HCT116 (cell line): Measurements from ENCODE around the gene XYLT1.
A peak's percentile ranks its signal among the peaks of the same experiment; 100 is the strongest.

ENCODE experiments used
- EGR1 ChIP-seq: IDR thresholded peaks from 2 replicates; pipeline ENCODE4 v1.6.1; 2012; ENCODE audit warnings: low read depth
- EZH2 ChIP-seq: fragments of 200-600 bp; sonication (generic); IDR thresholded peaks from 2 replicates; pipeline ENCODE4 v1.6.1; 2017; ENCODE audit warnings: antibody characterized with exemption, mixed run types
- EZH2phosphoT487 ChIP-seq: fragments of 200-600 bp; IDR thresholded peaks from 2 replicates; pipeline ENCODE4 v1.6.1; 2018; ENCODE audit warnings: antibody characterized with exemption, borderline replicate concordance
- JUND ChIP-seq: IDR thresholded peaks from 2 replicates; pipeline ENCODE4 v1.6.1; 2012
- POLR2A ChIP-seq: IDR thresholded peaks from 2 replicates; pipeline ENCODE4 v1.7.0; 2011; ENCODE audit warnings: borderline replicate concordance; ENCODE audit not compliant: insufficient read depth, insufficient read length; ENCODE audit errors: extremely low read depth
- RAD21 ChIP-seq: IDR thresholded peaks from 2 replicates; pipeline ENCODE4 v1.6.1; 2012; ENCODE audit warnings: low read depth, mild to moderate bottlenecking
- SIN3A ChIP-seq: IDR thresholded peaks from 2 replicates; pipeline ENCODE4 v1.6.1; 2012; ENCODE audit warnings: low read depth
- SP1 ChIP-seq: IDR thresholded peaks from 2 replicates; pipeline ENCODE4 v1.6.1; 2012; ENCODE audit warnings: low read depth
- ZFX ChIP-seq: fragments of 450-650 bp; IDR thresholded peaks from 2 replicates; pipeline ENCODE4 v1.6.1; 2017
- ZNF274 ChIP-seq: fragments of 200-500 bp; sonication (Bioruptor generic); IDR thresholded peaks from 2 replicates; pipeline ENCODE4 v1.6.1; 2014; ENCODE audit warnings: mild to moderate bottlenecking, low read depth, low read length, inconsistent platforms
- TF ChIP-seq, protein P1 (sequence below), 3 experiments: fragments of 200-600 bp in 1 of 3; sonication (generic) in 1 of 3; IDR thresholded peaks in 2 of 3; conservative IDR thresholded peaks in 1 of 3; 2 replicates each; pipeline ENCODE4 v1.5.1; 2012 to 2017; ENCODE audit warnings: low read depth in 2 of 3, low read length in 2 of 3, antibody characterized with exemption in 1 of 3, borderline replicate concordance in 1 of 3, control low read depth in 1 of 3, mild to moderate bottlenecking in 1 of 3, mixed read lengths in 1 of 3, mixed run types in 1 of 3, moderate library complexity in 1 of 3; ENCODE audit not compliant: insufficient read depth in 1 of 3
- TF ChIP-seq, protein P2 (sequence below): IDR thresholded peaks from 2 replicates; pipeline ENCODE4 v1.6.1; 2012
- TF ChIP-seq, protein P3 (sequence below): IDR thresholded peaks from 2 replicates; pipeline ENCODE4 v1.6.1; 2012; ENCODE audit warnings: low read depth

DNA sequence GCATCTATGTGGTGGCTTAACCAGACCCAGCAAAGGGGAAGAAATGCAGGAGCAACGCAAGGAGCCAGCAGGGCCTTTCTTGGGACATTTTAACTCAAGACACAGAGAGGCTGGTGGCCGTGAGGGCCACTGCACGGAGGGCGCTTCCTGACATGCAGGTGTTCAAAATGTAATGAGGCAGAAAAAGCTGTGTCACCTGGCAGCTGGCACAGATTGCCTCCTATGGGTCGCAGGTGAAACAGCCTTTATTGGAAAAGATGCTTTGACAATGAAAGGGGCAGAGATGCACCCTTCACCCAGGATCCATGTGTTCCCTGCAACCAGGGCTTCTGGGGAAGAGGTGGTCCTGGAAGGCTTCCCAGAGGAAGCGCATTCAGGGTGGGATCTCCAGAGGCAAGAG is 219.3 kb downstream of the XYLT1 start:
- TF ChIP-seq POLR2A (no peak), JUND (no peak), EZH2phosphoT487 (no peak), RAD21 (0 out of 2 replicates have a peak, but pooled peaks have one; percentile 9), ZFX (no peak), EZH2 (no peak), ZNF274 (no peak), SIN3A (no peak), SP1 (no peak), EGR1 (no peak)
- TF ChIP-seq, protein P1, sequence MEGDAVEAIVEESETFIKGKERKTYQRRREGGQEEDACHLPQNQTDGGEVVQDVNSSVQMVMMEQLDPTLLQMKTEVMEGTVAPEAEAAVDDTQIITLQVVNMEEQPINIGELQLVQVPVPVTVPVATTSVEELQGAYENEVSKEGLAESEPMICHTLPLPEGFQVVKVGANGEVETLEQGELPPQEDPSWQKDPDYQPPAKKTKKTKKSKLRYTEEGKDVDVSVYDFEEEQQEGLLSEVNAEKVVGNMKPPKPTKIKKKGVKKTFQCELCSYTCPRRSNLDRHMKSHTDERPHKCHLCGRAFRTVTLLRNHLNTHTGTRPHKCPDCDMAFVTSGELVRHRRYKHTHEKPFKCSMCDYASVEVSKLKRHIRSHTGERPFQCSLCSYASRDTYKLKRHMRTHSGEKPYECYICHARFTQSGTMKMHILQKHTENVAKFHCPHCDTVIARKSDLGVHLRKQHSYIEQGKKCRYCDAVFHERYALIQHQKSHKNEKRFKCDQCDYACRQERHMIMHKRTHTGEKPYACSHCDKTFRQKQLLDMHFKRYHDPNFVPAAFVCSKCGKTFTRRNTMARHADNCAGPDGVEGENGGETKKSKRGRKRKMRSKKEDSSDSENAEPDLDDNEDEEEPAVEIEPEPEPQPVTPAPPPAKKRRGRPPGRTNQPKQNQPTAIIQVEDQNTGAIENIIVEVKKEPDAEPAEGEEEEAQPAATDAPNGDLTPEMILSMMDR (IDR thresholded peaks at IDR 0.05 in 2 of 3, conservative IDR thresholded peaks at IDR 0.05 in 1 of 3; ENCODE audit: borderline replicate concordance in 1 of 3, insufficient read depth in 1 of 3, low read depth in 2 of 3, low read length in 2 of 3): peak in 2 of 3 experiments; percentile 17 to 26; a peak in 2 of 6 replicates
- TF ChIP-seq, protein P2, sequence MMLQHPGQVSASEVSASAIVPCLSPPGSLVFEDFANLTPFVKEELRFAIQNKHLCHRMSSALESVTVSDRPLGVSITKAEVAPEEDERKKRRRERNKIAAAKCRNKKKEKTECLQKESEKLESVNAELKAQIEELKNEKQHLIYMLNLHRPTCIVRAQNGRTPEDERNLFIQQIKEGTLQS: no peak
- TF ChIP-seq, protein P3, sequence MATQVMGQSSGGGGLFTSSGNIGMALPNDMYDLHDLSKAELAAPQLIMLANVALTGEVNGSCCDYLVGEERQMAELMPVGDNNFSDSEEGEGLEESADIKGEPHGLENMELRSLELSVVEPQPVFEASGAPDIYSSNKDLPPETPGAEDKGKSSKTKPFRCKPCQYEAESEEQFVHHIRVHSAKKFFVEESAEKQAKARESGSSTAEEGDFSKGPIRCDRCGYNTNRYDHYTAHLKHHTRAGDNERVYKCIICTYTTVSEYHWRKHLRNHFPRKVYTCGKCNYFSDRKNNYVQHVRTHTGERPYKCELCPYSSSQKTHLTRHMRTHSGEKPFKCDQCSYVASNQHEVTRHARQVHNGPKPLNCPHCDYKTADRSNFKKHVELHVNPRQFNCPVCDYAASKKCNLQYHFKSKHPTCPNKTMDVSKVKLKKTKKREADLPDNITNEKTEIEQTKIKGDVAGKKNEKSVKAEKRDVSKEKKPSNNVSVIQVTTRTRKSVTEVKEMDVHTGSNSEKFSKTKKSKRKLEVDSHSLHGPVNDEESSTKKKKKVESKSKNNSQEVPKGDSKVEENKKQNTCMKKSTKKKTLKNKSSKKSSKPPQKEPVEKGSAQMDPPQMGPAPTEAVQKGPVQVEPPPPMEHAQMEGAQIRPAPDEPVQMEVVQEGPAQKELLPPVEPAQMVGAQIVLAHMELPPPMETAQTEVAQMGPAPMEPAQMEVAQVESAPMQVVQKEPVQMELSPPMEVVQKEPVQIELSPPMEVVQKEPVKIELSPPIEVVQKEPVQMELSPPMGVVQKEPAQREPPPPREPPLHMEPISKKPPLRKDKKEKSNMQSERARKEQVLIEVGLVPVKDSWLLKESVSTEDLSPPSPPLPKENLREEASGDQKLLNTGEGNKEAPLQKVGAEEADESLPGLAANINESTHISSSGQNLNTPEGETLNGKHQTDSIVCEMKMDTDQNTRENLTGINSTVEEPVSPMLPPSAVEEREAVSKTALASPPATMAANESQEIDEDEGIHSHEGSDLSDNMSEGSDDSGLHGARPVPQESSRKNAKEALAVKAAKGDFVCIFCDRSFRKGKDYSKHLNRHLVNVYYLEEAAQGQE: no peak
